PC-3 (cell line): ENCODE results near the gene GLB1L. TPM values are rescaled to one million over a fixed set of nuclear protein-coding genes. Genes with fewer than 3 reads are reported as not detected.

ENCODE experiments used
- ATAC-seq: fragments of 200-7000 bp; cut with Tn5 transposase; 2 replicates; pipeline ENCODE4 v1.9.1; 2020; ENCODE audit warnings: mild to moderate bottlenecking, moderate library complexity
- BruUV-seq: library from RNA; stranded (reverse); fragments of 400-500 nt; replicated peaks from 2 replicates; lab custom pipeline; 2021; lab: Mats Ljungman, UMichigan
- CTCF ChIA-PET: fragments of 300-600 bp; sonication (Branson Sonifier 250); formaldehyde crosslinking; loops from one replicate; lab custom pipeline; 2022; ENCODE audit warnings: antibody characterized with exemption; lab: Charles Lee
- POLR2A ChIA-PET: fragments of 300-600 bp; sonication (Branson Sonifier 250); formaldehyde crosslinking; loops from one replicate; lab custom pipeline; 2022; ENCODE audit warnings: antibody characterized with exemption; ENCODE audit not compliant: unreplicated experiment; lab: Charles Lee
- DNase-seq: peaks from one replicate; pipeline ENCODE4 v3.0.0-alpha.2; 2015
- H2AFZ ChIP-seq: fragments of 300-600 bp; sonication (generic); 2 replicates; pipeline ENCODE4 v1.6.0; 2016; ENCODE audit warnings: antibody characterized with exemption, low read length
- H3F3A ChIP-seq: fragments of 300-600 bp; sonication (generic); one replicate; pipeline ENCODE4 v1.6.0; 2017; ENCODE audit warnings: antibody characterized with exemption, low read length, control low read depth, mild to moderate bottlenecking; ENCODE audit not compliant: unreplicated experiment
- H3K27ac ChIP-seq: fragments of 300-600 bp; sonication (generic); 2 replicates; pipeline ENCODE4 v1.5.1; 2016; ENCODE audit warnings: mild to moderate bottlenecking, low read length
- H3K27me3 ChIP-seq: fragments of 300-600 bp; sonication (generic); 2 replicates; pipeline ENCODE4 v1.6.1; 2016; ENCODE audit warnings: low read length, mixed read lengths
- H3K36me3 ChIP-seq: fragments of 300-600 bp; sonication (generic); 2 replicates; pipeline ENCODE4 v1.6.1; 2016; ENCODE audit warnings: low read depth, mixed run types, low read length, mixed read lengths
- H3K4me1 ChIP-seq: fragments of 300-600 bp; sonication (generic); 2 replicates; pipeline ENCODE4 v1.5.1; 2016; ENCODE audit warnings: low read length; ENCODE audit not compliant: insufficient read depth
- H3K4me2 ChIP-seq: fragments of 300-600 bp; sonication (generic); 2 replicates; pipeline ENCODE4 v1.6.0; 2016; ENCODE audit warnings: low read length
- H3K4me3 ChIP-seq: fragments of 300-600 bp; sonication (generic); 2 replicates; pipeline ENCODE4 v1.5.1; 2016; ENCODE audit warnings: mild to moderate bottlenecking, low read length, mixed read lengths
- H3K79me2 ChIP-seq: fragments of 300-600 bp; sonication (generic); 2 replicates; pipeline ENCODE4 v1.6.1; 2017; ENCODE audit warnings: low read length, mixed read lengths
- H3K9ac ChIP-seq: fragments of 300-600 bp; sonication (generic); 2 replicates; pipeline ENCODE4 v1.6.0; 2016; ENCODE audit warnings: mild to moderate bottlenecking, low read length
- H3K9me2 ChIP-seq: fragments of 300-600 bp; sonication (generic); replicated peaks from 2 replicates; pipeline ENCODE4 v1.6.1; 2016; ENCODE audit warnings: mixed run types, low read length, mixed read lengths
- H3K9me3 ChIP-seq: fragments of 300-600 bp; sonication (generic); 2 replicates; pipeline ENCODE4 v1.6.1; 2016; ENCODE audit warnings: low read length, mixed read lengths
- H4K20me1 ChIP-seq: fragments of 300-600 bp; sonication (generic); 2 replicates; pipeline ENCODE4 v1.6.1; 2016; ENCODE audit warnings: low read length, mixed read lengths
- CTCF ChIP-seq: fragments of 300-600 bp; sonication (generic); conservative IDR thresholded peaks from 2 replicates; pipeline ENCODE4 v1.5.1; 2017; ENCODE audit warnings: antibody characterized with exemption, low read depth, mild to moderate bottlenecking, low read length
- EZH2 ChIP-seq: fragments of 300-600 bp; sonication (generic); IDR thresholded peaks from one replicate; pipeline ENCODE4 v1.6.1; 2017; ENCODE audit warnings: antibody characterized with exemption, mild to moderate bottlenecking, low read length; ENCODE audit not compliant: unreplicated experiment
- EZH2phosphoT487 ChIP-seq: fragments of 300-600 bp; sonication (generic); IDR thresholded peaks from 2 replicates; pipeline ENCODE4 v1.6.1; 2018; ENCODE audit warnings: mild to moderate bottlenecking, antibody characterized with exemption, low read length, borderline replicate concordance
- intact Hi-C: fragments of 100-400 bp; cut with micrococcal nuclease; formaldehyde crosslinking; loops from 2 replicates; pipeline ENCODE4 v1.9.0; 2023
- total RNA-seq: library from RNA; depleted of rRNA; stranded (reverse); fragments of >200 nt; gene quantifications from 2 replicates; pipeline ENCODE4 v1.2.3, GENCODE V29; 2014

Gene GLB1L
- total RNA-seq, 1 experiment from 2014 or later: 6.0 TPM

DNA sequence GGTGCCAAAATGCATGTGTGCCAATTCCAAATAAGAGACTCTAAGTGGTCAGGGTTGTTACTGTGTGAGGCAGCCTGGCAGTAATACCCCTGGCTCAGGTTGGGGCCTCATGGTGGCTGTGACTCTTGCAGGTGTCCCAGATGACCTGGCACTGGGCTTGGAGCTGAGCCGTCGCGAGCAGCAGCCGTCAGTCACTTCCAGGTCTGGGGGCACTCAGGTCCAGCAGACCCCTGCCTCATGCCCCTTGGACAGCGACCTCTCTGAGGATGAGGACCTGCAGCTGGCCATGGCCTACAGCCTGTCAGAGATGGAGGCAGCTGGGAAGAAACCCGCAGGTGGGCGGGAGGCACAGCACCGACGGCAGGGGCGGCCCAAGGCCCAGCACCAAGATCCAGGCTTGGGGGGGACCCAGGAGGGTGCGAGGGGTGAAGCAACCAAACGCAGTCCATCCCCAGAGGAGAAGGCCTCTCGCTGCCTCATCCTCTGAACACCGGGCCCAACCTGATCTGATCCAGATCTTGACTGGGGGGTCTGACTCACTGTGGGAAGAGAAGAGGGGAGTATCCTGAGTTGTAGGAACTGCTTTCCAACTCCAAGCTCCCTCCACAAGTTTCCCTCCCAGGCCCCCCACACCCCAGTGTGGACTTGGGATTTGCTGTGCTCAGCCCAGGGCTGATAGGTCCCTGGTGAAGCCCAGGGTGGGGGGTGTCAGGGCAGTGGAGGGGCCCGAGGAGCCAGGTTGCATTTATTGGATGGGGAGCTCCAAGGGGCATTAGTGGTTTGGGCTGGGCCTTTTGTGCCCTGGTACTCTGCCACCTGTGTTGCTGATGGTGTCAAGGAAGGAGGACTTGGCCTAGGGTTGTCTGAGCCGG, 39.5 kb upstream of the GLB1L start:
- Histone ChIP-seq H3F3A (no peaks in the 10 kb centered on the region), H3K27ac (no peak overlapping the region), H3K9ac (no peak overlapping the region), H3K9me2 (no peaks in the 10 kb centered on the region), H4K20me1 (no peaks in the 10 kb centered on the region), H3K4me3 (no peak overlapping the region), H3K27me3 (no peaks in the 10 kb centered on the region), H3K36me3 (peaks cover 3% of the 10 kb centered on the region; the same call in 1 of the 2 replicates), H3K4me2 (no peak overlapping the region), H2AFZ (no peak overlapping the region), H3K9me3 (no peaks in the 10 kb centered on the region), H3K79me2 (peaks cover 10% of the 10 kb centered on the region), H3K4me1 (peaks cover 14% of the 10 kb centered on the region)
- TF ChIP-seq EZH2phosphoT487 (no peak), CTCF (no peak), EZH2 (no peak)
- no peak for ATAC-seq
- ChIA-PET CTCF (no interaction called here), POLR2A (interaction anchor here (0.5 kb wide), 1 partner anchor 23 kb away, joined by 3 read pairs; no protein-coding TSS in a partner anchor)
- intact Hi-C loops: no loop called here
- BruUV-seq: no TSS peak
- DNase-seq: no peak

GRCh38 chr2:219282943-219283581, 37.8 kb upstream of the GLB1L start:
- H3K9me3 ChIP-seq: no peaks in the 10 kb centered on the region
- H3K4me1 ChIP-seq: peaks cover 17% of the 10 kb centered on the region
- H3K27me3 ChIP-seq: no peaks in the 10 kb centered on the region
- DNase-seq (no peak), ATAC-seq (no peak)
- peaks cover 11% of the 10 kb centered on the region for H3K79me2 ChIP-seq
- intact Hi-C loops: no loop called here
- POLR2A ChIA-PET: no interaction called here
- H3F3A ChIP-seq: no peaks in the 10 kb centered on the region
- no peak overlapping the region for H3K27ac ChIP-seq
- H3K9ac ChIP-seq: no peak overlapping the region
- no TSS peak for BruUV-seq
- no peaks in the 10 kb centered on the region for H4K20me1 ChIP-seq
- H3K4me3 ChIP-seq: no peak overlapping the region
- TF ChIP-seq EZH2 (no peak), CTCF (no peak), EZH2phosphoT487 (no peak)
- H3K9me2 ChIP-seq: no peaks in the 10 kb centered on the region
- H3K4me2 ChIP-seq: no peak overlapping the region
- CTCF ChIA-PET: no interaction called here
- no peak overlapping the region for H2AFZ ChIP-seq
- H3K36me3 ChIP-seq: peaks cover 3% of the 10 kb centered on the region; the same call in 1 of the 2 replicates

DNA sequence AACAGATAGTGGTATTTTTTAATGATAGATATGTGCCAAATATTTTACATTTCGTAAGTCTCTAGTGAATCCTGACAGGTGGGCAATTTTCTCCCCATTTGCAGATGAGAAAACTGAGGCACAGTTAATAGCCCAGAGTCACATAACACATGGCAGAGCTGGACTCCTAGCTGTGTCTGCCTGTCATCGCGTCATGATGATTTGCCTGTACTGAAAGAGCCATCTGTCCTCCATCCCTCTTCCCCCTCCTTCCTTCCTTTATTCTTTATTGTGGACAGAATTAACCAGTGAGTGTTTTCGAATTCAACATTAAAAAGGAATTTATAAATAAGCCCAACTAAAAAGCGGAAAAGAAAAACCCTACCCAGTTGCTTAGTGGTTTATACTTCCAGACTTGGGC, 37.1 kb upstream of the GLB1L start:
- TF ChIP-seq EZH2phosphoT487 (no peak), CTCF (no peak), EZH2 (no peak)
- DNase-seq: no peak
- no peak overlapping the region for H3K4me2 ChIP-seq
- BruUV-seq: no TSS peak
- CTCF ChIA-PET: no interaction called here
- H3K27ac ChIP-seq: no peak overlapping the region
- peaks cover 23% of the 10 kb centered on the region for H3K4me1 ChIP-seq
- no peaks in the 10 kb centered on the region for H3K27me3 ChIP-seq
- H3K79me2 ChIP-seq: peaks cover 11% of the 10 kb centered on the region
- no peak for ATAC-seq
- H3K36me3 ChIP-seq: peaks cover 3% of the 10 kb centered on the region; the same call in 1 of the 2 replicates
- H2AFZ ChIP-seq: no peak overlapping the region
- POLR2A ChIA-PET: no interaction called here
- no peaks in the 10 kb centered on the region for H3K9me2 ChIP-seq
- no peaks in the 10 kb centered on the region for H3F3A ChIP-seq
- H3K9me3 ChIP-seq: no peaks in the 10 kb centered on the region
- H3K9ac ChIP-seq: no peak overlapping the region
- no peak overlapping the region for H3K4me3 ChIP-seq
- H4K20me1 ChIP-seq: no peaks in the 10 kb centered on the region
- intact Hi-C loops: no loop called here
